Calu3 (cell line): ENCODE data around the gene CRYBG3. TPM values are rescaled to one million over a fixed set of nuclear protein-coding genes. Genes with fewer than 3 reads are reported as not detected.

Source experiments
- BruUV-seq: library from RNA; stranded (reverse); fragments of 400-500 nt; replicated peaks from 2 replicates; lab custom pipeline; 2021; lab: Mats Ljungman, UMichigan
- CTCF ChIA-PET: fragments of 300-600 bp; sonication (Branson Sonifier 250); formaldehyde crosslinking; loops from one replicate; lab custom pipeline; 2022; ENCODE audit warnings: antibody characterized with exemption; lab: Charles Lee
- DNase-seq: peaks from one replicate; pipeline ENCODE4 v3.0.0; 2022
- H3K27ac Mint-ChIP-seq: one replicate; pipeline ENCODE4 v1.8.0; 2022; ENCODE audit warnings: mixed read lengths; ENCODE audit not compliant: unreplicated experiment
- H3K27me3 Mint-ChIP-seq: one replicate; pipeline ENCODE4 v1.8.0; 2022; ENCODE audit warnings: mixed read lengths; ENCODE audit not compliant: unreplicated experiment
- H3K36me3 Mint-ChIP-seq: one replicate; pipeline ENCODE4 v1.8.0; 2022; ENCODE audit warnings: mild to moderate bottlenecking, moderate library complexity, mixed read lengths; ENCODE audit not compliant: insufficient read depth, unreplicated experiment
- H3K4me1 Mint-ChIP-seq: one replicate; pipeline ENCODE4 v1.8.0; 2022; ENCODE audit warnings: mild to moderate bottlenecking, low read depth, mixed read lengths; ENCODE audit not compliant: unreplicated experiment
- H3K4me3 Mint-ChIP-seq: one replicate; pipeline ENCODE4 v1.8.0; 2022; ENCODE audit warnings: mild to moderate bottlenecking, low read depth, moderate library complexity, mixed read lengths; ENCODE audit not compliant: unreplicated experiment
- H3K9me3 Mint-ChIP-seq: one replicate; pipeline ENCODE4 v1.8.0; 2022; ENCODE audit warnings: low read depth, mixed read lengths; ENCODE audit not compliant: unreplicated experiment
- intact Hi-C: fragments of 100-400 bp; cut with micrococcal nuclease; formaldehyde crosslinking; loops from one replicate; pipeline ENCODE4 v1.10.0; 2022; ENCODE audit not compliant: unreplicated experiment
- total RNA-seq: library from RNA; stranded (reverse); gene quantifications from 2 replicates; pipeline ENCODE4 v1.2.3, GENCODE V29; 2022
- TF ChIP-seq, protein P1 (sequence below): fragments of 200-600 bp; IDR thresholded peaks from one replicate; pipeline ENCODE4 v1.8.0; 2022; ENCODE audit warnings: antibody characterized with exemption; ENCODE audit not compliant: unreplicated experiment

Gene CRYBG3
- total RNA-seq, 1 experiment from 2014 or later, result 10.3 TPM

DNA sequence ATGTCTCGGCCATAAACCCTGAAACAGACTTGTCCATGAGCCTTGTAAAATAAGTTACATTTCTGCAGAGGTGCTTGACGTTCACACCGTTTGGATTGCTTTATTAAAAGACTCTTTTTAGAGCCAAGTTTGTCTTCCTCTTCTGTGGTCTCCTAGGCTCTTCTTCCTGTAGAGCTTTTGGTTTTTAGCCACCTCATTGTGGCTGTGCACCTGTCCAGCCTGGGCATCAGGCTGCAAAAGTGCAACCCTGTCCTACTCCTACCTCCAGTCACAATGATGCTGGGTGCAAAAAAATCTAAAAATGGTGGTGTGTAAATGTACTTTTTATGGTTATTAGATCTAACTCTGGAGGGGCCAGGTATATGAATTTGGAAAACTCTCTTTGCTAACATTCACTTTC, 153.2 kb downstream of the CRYBG3 start:
- Mint-ChIP-seq H3K4me3 (no peak overlapping the region), H3K36me3 (peaks cover 9% of the 10 kb centered on the region), H3K9me3 (no peaks in the 10 kb centered on the region), H3K4me1 (peaks cover 12% of the 10 kb centered on the region), H3K27me3 (no peaks in the 10 kb centered on the region), H3K27ac (no peak overlapping the region)
- intact Hi-C loops, result no loop called here
- CTCF ChIA-PET, result no interaction called here
- TF ChIP-seq, protein P1, sequence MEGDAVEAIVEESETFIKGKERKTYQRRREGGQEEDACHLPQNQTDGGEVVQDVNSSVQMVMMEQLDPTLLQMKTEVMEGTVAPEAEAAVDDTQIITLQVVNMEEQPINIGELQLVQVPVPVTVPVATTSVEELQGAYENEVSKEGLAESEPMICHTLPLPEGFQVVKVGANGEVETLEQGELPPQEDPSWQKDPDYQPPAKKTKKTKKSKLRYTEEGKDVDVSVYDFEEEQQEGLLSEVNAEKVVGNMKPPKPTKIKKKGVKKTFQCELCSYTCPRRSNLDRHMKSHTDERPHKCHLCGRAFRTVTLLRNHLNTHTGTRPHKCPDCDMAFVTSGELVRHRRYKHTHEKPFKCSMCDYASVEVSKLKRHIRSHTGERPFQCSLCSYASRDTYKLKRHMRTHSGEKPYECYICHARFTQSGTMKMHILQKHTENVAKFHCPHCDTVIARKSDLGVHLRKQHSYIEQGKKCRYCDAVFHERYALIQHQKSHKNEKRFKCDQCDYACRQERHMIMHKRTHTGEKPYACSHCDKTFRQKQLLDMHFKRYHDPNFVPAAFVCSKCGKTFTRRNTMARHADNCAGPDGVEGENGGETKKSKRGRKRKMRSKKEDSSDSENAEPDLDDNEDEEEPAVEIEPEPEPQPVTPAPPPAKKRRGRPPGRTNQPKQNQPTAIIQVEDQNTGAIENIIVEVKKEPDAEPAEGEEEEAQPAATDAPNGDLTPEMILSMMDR, result no peak
- BruUV-seq, result no TSS peak
- DNase-seq, result no peak

- intact Hi-C loops, result no loop called here
- H3K9me3 Mint-ChIP-seq, result no peaks in the 10 kb centered on the region
- BruUV-seq, result no TSS peak
- TF ChIP-seq, protein P1, result no peak
- H3K27ac Mint-ChIP-seq, result no peak overlapping the region
- no peak for DNase-seq
- no peak overlapping the region for H3K4me3 Mint-ChIP-seq
- CTCF ChIA-PET, result no interaction called here
- peaks cover 7% of the 10 kb centered on the region for H3K4me1 Mint-ChIP-seq
- H3K36me3 Mint-ChIP-seq, result peaks cover 9% of the 10 kb centered on the region
- no peaks in the 10 kb centered on the region for H3K27me3 Mint-ChIP-seq
Observed at GRCh38 chr3:97975466-97975865, 153.7 kb downstream of the CRYBG3 start.

- CTCF ChIA-PET, result no interaction called here
- BruUV-seq, result no TSS peak
- Mint-ChIP-seq H3K4me3 (no peak overlapping the region), H3K27me3 (no peaks in the 10 kb centered on the region), H3K36me3 (no peaks in the 10 kb centered on the region), H3K9me3 (no peaks in the 10 kb centered on the region), H3K27ac (no peak overlapping the region), H3K4me1 (peaks cover 14% of the 10 kb centered on the region)
- DNase-seq, result no peak
- TF ChIP-seq, protein P1, result no peak
- intact Hi-C loops, result no loop called here
Observed at GRCh38 chr3:97979610-97980009, 157.8 kb downstream of the CRYBG3 start.

GRCh38 chr3:97981886-97982285, 160.1 kb downstream of the CRYBG3 start:
- Mint-ChIP-seq H3K27ac (no peak overlapping the region), H3K9me3 (no peaks in the 10 kb centered on the region), H3K4me1 (peaks cover 14% of the 10 kb centered on the region), H3K4me3 (no peak overlapping the region), H3K27me3 (no peaks in the 10 kb centered on the region), H3K36me3 (no peaks in the 10 kb centered on the region)
- DNase-seq, result no peak
- TF ChIP-seq, protein P1, result no peak
- CTCF ChIA-PET, result no interaction called here
- intact Hi-C loops, result no loop called here
- no TSS peak for BruUV-seq
